ENCODE measurements around the gene MRPL41. TPM values are rescaled to one million over a fixed set of nuclear protein-coding genes. Genes with fewer than 3 reads are reported as not detected.
A peak's percentile ranks its signal among the peaks of the same experiment; 100 is the strongest.

Gene MRPL41
- total and polyA plus RNA-seq, 2 of the 13 experiments (the other 11 are each of a cell fraction or from before 2014, with no cell fraction given), result 20.9 to 54.0 TPM

DNA sequence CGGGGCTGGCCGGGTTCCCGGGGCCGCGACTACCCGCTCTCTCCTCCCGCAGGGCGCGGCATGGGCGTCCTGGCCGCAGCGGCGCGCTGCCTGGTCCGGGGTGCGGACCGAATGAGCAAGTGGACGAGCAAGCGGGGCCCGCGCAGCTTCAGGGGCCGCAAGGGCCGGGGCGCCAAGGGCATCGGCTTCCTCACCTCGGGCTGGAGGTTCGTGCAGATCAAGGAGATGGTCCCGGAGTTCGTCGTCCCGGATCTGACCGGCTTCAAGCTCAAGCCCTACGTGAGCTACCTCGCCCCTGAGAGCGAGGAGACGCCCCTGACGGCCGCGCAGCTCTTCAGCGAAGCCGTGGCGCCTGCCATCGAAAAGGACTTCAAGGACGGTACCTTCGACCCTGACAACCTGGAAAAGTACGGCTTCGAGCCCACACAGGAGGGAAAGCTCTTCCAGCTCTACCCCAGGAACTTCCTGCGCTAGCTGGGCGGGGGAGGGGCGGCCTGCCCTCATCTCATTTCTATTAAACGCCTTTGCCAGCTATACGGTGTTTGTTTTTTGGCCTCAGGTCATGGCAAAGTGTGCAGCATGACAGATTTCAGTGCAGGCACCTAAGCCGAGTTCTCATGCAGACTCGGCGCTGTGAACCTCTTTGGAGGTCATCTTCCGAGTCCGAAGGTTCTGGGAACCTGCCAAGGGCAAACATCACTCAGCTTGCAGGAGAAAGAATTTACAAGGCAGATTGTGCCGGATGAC, 516 bp downstream of the MRPL41 start (continued):
- TF ChIP-seq PHF5A (CRISPR knock-in tag; IDR thresholded peaks at IDR 0.05; ENCODE audit: low read depth, unreplicated experiment) (no peak), ZNF709 (CRISPR knock-in tag; IDR thresholded peaks at IDR 0.05) (no peak), IKZF4 (CRISPR knock-in tag; IDR thresholded peaks at IDR 0.05; ENCODE audit: borderline replicate concordance, low read depth, not compliant biosample characterization) (peak; percentile 66), SRF (IDR thresholded peaks at IDR 0.05; ENCODE audit: low read depth, low read length) (no peak), ADNP (CRISPR knock-in tag; IDR thresholded peaks at IDR 0.05) (no peak), BCL6 (CRISPR knock-in tag; IDR thresholded peaks at IDR 0.05) (no peak), SIN3B (IDR thresholded peaks at IDR 0.05; ENCODE audit: low read length) (no peak), TAF1 (CRISPR knock-in tag; IDR thresholded peaks at IDR 0.05) (peak; percentile 45), NKX3-1 (CRISPR knock-in tag; IDR thresholded peaks at IDR 0.05) (no peak), ZNF720 (CRISPR knock-in tag; IDR thresholded peaks at IDR 0.05) (no peak), GATA4 (IDR thresholded peaks at IDR 0.05; ENCODE audit: borderline replicate concordance, low read depth) (no peak), HNRNPUL1 (IDR thresholded peaks at IDR 0.05; ENCODE audit: low read depth, low read length) (no peak), TBX2 (CRISPR knock-in tag; IDR thresholded peaks at IDR 0.05; ENCODE audit: borderline replicate concordance) (0 out of 2 replicates have a peak, but pooled peaks have one; percentile 25), ZNF335 (CRISPR knock-in tag; IDR thresholded peaks at IDR 0.05) (no peak), ZNF557 (CRISPR knock-in tag; IDR thresholded peaks at IDR 0.05) (no peak)
- TF ChIP-seq, protein P1, sequence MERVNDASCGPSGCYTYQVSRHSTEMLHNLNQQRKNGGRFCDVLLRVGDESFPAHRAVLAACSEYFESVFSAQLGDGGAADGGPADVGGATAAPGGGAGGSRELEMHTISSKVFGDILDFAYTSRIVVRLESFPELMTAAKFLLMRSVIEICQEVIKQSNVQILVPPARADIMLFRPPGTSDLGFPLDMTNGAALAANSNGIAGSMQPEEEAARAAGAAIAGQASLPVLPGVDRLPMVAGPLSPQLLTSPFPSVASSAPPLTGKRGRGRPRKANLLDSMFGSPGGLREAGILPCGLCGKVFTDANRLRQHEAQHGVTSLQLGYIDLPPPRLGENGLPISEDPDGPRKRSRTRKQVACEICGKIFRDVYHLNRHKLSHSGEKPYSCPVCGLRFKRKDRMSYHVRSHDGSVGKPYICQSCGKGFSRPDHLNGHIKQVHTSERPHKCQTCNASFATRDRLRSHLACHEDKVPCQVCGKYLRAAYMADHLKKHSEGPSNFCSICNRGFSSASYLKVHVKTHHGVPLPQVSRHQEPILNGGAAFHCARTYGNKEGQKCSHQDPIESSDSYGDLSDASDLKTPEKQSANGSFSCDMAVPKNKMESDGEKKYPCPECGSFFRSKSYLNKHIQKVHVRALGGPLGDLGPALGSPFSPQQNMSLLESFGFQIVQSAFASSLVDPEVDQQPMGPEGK (CRISPR knock-in tag; IDR thresholded peaks at IDR 0.05), result no peak
- TF ChIP-seq, protein P2, sequence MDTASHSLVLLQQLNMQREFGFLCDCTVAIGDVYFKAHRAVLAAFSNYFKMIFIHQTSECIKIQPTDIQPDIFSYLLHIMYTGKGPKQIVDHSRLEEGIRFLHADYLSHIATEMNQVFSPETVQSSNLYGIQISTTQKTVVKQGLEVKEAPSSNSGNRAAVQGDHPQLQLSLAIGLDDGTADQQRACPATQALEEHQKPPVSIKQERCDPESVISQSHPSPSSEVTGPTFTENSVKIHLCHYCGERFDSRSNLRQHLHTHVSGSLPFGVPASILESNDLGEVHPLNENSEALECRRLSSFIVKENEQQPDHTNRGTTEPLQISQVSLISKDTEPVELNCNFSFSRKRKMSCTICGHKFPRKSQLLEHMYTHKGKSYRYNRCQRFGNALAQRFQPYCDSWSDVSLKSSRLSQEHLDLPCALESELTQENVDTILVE (CRISPR knock-in tag; IDR thresholded peaks at IDR 0.05), result no peak; the same call in 1 of the 2 replicates
- TF ChIP-seq, protein P3, sequence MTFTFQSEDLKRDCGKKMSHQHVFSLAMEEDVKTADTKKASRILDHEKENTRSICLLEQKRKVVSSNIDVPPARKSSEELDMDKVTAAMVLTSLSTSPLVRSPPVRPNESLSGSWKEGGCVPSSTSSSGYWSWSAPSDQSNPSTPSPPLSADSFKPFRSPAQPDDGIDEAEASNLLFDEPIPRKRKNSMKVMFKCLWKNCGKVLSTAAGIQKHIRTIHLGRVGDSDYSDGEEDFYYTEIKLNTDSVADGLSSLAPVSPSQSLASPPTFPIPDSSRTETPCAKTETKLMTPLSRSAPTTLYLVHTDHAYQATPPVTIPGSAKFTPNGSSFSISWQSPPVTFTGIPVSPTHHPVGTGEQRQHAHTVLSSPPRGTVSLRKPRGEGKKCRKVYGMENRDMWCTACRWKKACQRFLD (CRISPR knock-in tag; IDR thresholded peaks at IDR 0.05; ENCODE audit: borderline replicate concordance), result no peak
- TF ChIP-seq, protein P4, sequence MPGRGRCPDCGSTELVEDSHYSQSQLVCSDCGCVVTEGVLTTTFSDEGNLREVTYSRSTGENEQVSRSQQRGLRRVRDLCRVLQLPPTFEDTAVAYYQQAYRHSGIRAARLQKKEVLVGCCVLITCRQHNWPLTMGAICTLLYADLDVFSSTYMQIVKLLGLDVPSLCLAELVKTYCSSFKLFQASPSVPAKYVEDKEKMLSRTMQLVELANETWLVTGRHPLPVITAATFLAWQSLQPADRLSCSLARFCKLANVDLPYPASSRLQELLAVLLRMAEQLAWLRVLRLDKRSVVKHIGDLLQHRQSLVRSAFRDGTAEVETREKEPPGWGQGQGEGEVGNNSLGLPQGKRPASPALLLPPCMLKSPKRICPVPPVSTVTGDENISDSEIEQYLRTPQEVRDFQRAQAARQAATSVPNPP (CRISPR knock-in tag; IDR thresholded peaks at IDR 0.05), result no peak
- TF ChIP-seq, protein P5, sequence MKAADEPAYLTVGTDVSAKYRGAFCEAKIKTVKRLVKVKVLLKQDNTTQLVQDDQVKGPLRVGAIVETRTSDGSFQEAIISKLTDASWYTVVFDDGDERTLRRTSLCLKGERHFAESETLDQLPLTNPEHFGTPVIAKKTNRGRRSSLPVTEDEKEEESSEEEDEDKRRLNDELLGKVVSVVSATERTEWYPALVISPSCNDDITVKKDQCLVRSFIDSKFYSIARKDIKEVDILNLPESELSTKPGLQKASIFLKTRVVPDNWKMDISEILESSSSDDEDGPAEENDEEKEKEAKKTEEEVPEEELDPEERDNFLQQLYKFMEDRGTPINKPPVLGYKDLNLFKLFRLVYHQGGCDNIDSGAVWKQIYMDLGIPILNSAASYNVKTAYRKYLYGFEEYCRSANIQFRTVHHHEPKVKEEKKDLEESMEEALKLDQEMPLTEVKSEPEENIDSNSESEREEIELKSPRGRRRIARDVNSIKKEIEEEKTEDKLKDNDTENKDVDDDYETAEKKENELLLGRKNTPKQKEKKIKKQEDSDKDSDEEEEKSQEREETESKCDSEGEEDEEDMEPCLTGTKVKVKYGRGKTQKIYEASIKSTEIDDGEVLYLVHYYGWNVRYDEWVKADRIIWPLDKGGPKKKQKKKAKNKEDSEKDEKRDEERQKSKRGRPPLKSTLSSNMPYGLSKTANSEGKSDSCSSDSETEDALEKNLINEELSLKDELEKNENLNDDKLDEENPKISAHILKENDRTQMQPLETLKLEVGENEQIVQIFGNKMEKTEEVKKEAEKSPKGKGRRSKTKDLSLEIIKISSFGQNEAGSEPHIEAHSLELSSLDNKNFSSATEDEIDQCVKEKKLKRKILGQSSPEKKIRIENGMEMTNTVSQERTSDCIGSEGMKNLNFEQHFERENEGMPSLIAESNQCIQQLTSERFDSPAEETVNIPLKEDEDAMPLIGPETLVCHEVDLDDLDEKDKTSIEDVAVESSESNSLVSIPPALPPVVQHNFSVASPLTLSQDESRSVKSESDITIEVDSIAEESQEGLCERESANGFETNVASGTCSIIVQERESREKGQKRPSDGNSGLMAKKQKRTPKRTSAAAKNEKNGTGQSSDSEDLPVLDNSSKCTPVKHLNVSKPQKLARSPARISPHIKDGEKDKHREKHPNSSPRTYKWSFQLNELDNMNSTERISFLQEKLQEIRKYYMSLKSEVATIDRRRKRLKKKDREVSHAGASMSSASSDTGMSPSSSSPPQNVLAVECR (CRISPR knock-in tag; IDR thresholded peaks at IDR 0.05; ENCODE audit: borderline replicate concordance), result peak; percentile 72

Measured in HepG2 (cell line).